Measurements from ENCODE around the gene EPGN. TPM values are rescaled to one million over a fixed set of nuclear protein-coding genes. Genes with fewer than 3 reads are reported as not detected.
A peak's percentile ranks its signal among the peaks of the same experiment; 100 is the strongest.

EPGN gene
- total and polyA plus RNA-seq, 2 experiments from 2014 or later, result not detected

GRCh38 chr4:74325886-74326285, 17.6 kb downstream of the EPGN start:
- Histone ChIP-seq H3K27me3 (peaks cover 16% of the 10 kb centered on the region), H3K36me3 (no peaks in the 10 kb centered on the region), H3K4me1 (ENCODE audit: low read depth) (no peaks in the 10 kb centered on the region), H3K27ac (no peak overlapping the region), H3K4me3 (no peak overlapping the region), H3K9me3 (ENCODE audit: low read depth) (no peaks in the 10 kb centered on the region)
- no peak for DNase-seq (ENCODE audit: low read depth in 1 of 2, low spot score in 1 of 2)
- TF ChIP-seq CTCF (IDR thresholded peaks at IDR 0.05; ENCODE audit: low read depth, low read length), result no peak

- TF ChIP-seq CTCF (IDR thresholded peaks at IDR 0.05; ENCODE audit: low read depth, low read length), result no peak
- Histone ChIP-seq H3K9me3 (ENCODE audit: low read depth) (no peaks in the 10 kb centered on the region), H3K4me3 (no peak overlapping the region), H3K36me3 (no peaks in the 10 kb centered on the region), H3K4me1 (ENCODE audit: low read depth) (no peaks in the 10 kb centered on the region), H3K27ac (no peak overlapping the region), H3K27me3 (peaks cover 10% of the 10 kb centered on the region)
- DNase-seq (ENCODE audit: low read depth in 1 of 2, low spot score in 1 of 2), result no peak
Measured at GRCh38 chr4:74327762-74328161, 19.5 kb downstream of the EPGN start.

GRCh38 chr4:74328501-74328900, 20.2 kb downstream of the EPGN start:
- no peak for TF ChIP-seq CTCF (IDR thresholded peaks at IDR 0.05; ENCODE audit: low read depth, low read length)

GRCh38 chr4:74329307-74329706, 21.0 kb downstream of the EPGN start:
- H3K27ac ChIP-seq, result no peak overlapping the region
- no peaks in the 10 kb centered on the region for H3K27me3 ChIP-seq
- no peak for TF ChIP-seq CTCF (IDR thresholded peaks at IDR 0.05; ENCODE audit: low read depth, low read length)
- no peak for DNase-seq (ENCODE audit: low read depth in 1 of 2, low spot score in 1 of 2)
- no peaks in the 10 kb centered on the region for H3K9me3 ChIP-seq (ENCODE audit: low read depth)
- H3K4me1 ChIP-seq (ENCODE audit: low read depth), result no peaks in the 10 kb centered on the region
- H3K4me3 ChIP-seq, result no peak overlapping the region
- H3K36me3 ChIP-seq, result no peaks in the 10 kb centered on the region

More at GRCh38 chr4:74328501-74328900, 20.2 kb downstream of the EPGN start:
- Histone ChIP-seq H3K27me3 (peaks cover 7% of the 10 kb centered on the region), H3K27ac (no peak overlapping the region), H3K9me3 (ENCODE audit: low read depth) (no peaks in the 10 kb centered on the region), H3K4me1 (ENCODE audit: low read depth) (no peaks in the 10 kb centered on the region), H3K4me3 (no peak overlapping the region), H3K36me3 (no peaks in the 10 kb centered on the region)
- no peak for DNase-seq (ENCODE audit: low read depth in 1 of 2, low spot score in 1 of 2)

GRCh38 chr4:74330295-74330750, 22.1 kb downstream of the EPGN start:
- TF ChIP-seq CTCF (IDR thresholded peaks at IDR 0.05; ENCODE audit: low read depth, low read length), result no peak
- no peaks in the 10 kb centered on the region for H3K27me3 ChIP-seq
- no peaks in the 10 kb centered on the region for H3K9me3 ChIP-seq (ENCODE audit: low read depth)
- no peak overlapping the region for H3K27ac ChIP-seq
- no peak overlapping the region for H3K4me3 ChIP-seq
- H3K4me1 ChIP-seq (ENCODE audit: low read depth), result no peaks in the 10 kb centered on the region
- DNase-seq (ENCODE audit: low read depth in 1 of 2, low spot score in 1 of 2), result peak in 1 of 2 donors; percentile 60
- no peaks in the 10 kb centered on the region for H3K36me3 ChIP-seq

- DNase-seq (ENCODE audit: low read depth in 1 of 2, low spot score in 1 of 2), result no peak
- Histone ChIP-seq H3K27me3 (no peaks in the 10 kb centered on the region), H3K4me3 (no peak overlapping the region), H3K9me3 (ENCODE audit: low read depth) (no peaks in the 10 kb centered on the region), H3K36me3 (no peaks in the 10 kb centered on the region), H3K4me1 (ENCODE audit: low read depth) (no peaks in the 10 kb centered on the region), H3K27ac (no peak overlapping the region)
- TF ChIP-seq CTCF (IDR thresholded peaks at IDR 0.05; ENCODE audit: low read depth, low read length), result no peak
Measured at GRCh38 chr4:74331252-74331651, 23.0 kb downstream of the EPGN start.

Measured in cardiac muscle cell (in vitro differentiated cells and primary cell).